Cerebellar nuclear complex (tissue), 1 donor: ENCODE measurements around the gene CLEC20A.

Experiments
- DNase-seq, 2 experiments: peaks; one replicate each; lab custom pipeline; 2025; lab: John Stamatoyannopoulos, UW

Gene CLEC20A

DNA sequence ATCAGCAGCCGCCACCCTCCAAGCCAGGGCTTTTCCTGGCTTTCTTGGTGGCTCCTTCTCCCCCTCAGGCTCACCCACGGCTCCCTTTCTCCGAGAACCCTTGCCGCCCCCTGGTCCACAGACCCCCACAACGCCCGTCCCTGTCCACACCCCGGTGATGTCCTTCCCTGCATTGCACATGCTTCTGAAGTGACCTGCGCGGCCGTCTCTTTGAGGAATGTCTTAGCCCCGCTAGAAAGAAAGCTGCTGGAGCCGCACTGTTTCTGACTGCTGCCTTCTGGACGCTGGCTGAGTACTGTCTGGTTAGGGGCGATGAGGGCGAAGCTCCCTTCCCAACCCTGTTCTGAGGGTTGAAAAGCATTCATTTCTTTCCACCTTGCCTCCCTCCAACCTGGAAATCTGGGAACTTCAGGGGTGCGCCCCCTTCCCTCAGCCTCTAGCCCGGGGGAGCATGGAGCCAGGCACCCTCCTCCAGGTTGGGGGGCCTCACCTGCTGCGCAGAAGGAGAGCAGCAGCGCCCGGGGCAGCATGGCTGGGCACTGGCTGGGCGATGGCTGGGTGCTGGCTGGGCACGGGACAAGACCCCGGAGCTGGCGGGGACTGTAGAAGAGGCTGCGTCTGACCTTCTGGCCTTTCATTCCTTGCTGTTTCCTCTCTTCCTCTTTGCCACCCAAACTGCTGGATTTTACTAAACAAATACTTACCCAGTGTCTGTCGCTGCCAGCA is at the start of gene CLEC20A:
Gene CLEC20A (minus strand): TSS at position 555 of the 726 bp plus-strand sequence. CDS start 25 bp downstream, at position 530.
- DNase-seq = no peak

DNA sequence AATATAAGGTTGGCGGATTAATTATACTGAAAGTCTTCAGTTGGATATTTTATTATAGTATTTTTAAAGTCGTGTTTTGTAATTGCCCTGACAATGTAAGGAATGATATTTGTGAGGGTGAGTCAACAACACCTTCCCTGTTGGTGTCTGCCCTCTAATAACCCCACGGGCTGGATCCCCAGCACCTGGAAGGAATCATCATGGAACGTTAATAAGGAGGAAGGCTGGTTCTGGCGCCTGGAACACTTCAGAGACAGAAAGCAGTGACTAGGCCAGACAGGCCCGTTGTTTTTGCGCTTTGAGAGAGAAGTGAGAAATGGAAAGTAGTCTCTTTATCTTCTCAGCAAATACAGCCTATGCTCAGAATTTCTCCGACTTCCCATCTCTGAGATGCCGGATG is 47.8 kb upstream of the CLEC20A start:
- DNase-seq = no peak

DNA sequence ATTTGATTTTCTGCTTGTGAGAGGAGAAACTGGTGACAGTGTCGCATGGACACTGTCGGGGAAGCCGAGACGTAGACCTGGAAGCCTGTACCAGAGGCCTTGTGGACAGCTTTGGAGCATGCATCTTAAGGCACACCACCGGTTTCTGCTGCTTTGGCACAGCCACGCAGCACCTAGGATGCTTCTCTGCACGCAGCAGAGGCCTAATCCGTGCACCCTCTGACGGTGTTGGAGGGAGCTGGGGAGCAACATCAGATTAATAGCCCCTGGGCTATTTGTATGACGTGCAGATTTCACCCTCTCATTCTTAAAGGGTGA is 46.5 kb upstream of the CLEC20A start:
- DNase-seq = no peak

DNA sequence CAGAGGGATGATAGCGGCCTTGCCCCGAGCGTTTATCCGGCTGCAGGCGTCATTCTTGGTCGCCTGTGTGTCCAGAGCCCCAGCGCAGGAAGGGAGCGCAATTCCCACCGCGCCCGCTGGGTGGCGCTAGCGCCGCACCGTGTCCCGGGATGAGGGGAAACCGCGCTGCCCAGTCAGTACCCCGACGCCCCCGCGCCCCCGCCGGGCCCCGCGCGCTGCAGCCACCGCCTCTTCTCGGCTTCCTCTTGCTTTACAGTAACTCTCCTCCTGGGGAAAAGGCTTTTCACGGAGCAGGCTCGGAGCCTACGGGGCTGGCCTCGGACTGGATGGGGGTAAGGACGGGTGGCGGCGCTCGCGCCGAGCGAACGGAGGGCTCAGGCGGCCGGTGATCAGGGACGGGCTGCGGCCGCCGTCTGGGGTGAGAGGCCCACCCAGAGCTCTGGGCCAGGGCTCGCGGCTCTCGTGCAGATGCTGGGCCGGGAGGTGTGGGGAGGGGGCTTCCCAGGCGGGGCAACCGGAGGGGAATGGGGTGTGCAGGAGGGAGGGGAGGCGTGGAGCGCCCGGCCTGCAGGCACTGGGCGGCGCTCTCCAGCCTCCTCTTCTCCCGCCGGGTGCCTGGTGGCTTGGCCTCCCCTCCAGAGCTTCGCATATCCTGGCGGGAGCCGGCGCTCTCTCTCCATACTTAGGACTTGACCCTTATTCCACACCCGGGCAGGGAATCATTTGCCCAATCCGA is 46.0 kb upstream of the CLEC20A start:
- DNase-seq = peak in 1 of 2 experiments; percentile 25

DNA sequence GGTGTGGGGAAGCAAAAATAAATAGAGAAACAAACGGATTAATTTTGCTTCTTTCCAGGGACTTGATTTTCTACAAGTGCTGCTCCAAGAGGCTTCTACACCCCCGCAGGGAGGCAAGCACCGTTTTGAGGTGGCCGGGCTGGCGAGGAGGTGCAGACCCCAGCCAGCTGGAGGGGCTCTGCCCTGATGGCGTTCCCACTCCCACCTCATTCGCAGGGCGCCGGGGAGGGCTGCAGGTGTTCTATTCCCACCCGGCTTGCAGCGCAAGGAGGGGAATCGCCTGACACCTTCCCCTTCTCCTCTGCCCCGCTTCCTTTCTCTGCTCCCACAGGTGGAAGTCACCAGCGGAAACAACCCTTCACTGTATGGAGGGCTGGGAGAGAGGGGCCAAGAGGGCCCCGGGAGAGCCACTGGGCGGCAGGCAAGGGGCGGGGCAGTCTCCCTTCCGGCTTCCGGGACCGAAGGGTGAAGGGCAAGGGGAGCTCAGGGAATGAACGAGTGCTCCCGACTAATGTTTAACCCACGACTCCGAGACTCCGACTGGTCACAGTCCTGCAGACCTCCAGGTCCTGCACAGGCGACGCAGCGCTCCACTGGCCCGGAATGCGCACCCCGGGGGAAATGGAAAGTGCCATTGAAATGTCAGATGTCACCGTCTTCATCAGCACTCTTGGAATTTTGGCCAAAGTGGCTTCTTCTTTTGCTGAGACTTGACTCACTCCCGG is 45.2 kb upstream of the CLEC20A start:
- no peak for DNase-seq

DNA sequence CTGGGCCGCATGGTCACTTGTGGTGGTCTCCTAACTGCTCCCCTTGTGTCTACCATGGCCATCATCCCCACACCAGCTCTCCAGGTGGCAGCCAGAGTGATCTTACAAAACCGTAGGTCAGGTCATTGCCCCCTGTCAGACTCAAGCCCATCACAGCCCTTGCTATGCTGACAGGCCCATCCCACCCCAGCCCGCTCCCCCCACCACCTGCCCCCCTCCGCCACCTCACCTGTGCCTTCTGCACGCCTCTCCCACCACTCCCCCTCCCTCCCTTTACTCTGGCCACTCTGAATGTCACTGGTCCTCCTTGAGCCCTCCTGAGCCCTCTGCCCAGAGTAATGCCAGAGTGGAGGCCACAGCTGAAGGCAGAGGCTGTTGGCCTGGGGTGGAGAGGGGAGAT is 44.6 kb upstream of the CLEC20A start:
- DNase-seq = no peak

DNA sequence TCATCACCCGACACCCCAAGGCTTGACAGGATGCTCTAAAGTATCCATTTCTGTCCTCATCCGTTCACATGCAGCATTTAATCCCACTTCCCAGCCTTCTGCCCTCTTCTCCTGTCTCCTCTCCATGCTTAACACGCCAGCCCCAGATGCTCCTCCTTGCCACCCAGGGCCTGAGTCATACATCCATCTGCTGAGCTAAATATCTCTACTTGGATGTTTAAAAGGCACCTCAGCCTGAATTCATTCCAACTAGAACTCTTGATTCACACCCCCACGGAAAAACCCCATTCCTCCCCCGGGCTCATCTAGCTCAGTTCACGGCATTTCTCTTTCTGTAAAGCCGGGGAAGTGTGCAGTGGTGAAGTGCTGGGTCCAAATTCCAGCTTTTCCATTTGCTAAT is 43.9 kb upstream of the CLEC20A start:
- DNase-seq = no peak

DNA sequence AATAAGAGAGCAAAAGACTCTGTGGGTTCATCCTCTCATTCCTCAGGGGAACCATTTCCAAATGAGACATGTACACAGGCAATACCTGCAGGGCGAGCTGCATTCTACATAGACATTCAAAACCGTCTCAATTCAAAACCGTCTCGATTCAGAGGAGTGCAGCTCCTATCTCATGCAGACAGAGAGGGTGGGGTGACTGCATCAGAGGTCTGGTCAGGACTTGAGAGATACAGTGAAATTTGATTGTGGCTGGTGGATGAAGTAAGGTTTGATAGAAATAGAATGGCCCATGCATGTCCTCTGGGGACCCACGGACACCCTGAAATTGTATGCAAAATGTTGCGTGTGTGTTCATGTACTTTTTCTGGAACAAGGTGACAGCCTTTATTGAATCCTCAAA is 43.4 kb upstream of the CLEC20A start:
- no peak for DNase-seq

DNA sequence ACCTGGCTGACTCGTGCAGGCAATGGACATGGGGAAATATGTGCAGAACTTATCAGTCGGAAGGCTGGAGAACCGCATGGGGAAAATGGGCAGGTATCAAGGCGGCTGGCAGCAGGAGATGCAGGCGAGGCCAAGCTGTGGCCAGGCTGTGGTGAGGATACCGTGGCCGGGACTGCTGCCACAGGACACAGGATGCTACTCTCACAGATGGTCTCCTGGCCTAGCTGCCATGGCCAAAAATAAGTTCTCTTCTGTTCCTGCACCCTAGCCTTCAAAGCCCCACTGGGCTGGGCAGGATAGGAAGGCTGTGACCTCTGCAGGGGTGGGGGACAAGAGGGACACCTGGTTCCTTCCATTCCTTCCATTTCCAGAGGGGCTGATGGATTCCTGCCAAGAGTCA is 42.5 kb upstream of the CLEC20A start:
- peak; percentile 53 to 80 for DNase-seq

DNA sequence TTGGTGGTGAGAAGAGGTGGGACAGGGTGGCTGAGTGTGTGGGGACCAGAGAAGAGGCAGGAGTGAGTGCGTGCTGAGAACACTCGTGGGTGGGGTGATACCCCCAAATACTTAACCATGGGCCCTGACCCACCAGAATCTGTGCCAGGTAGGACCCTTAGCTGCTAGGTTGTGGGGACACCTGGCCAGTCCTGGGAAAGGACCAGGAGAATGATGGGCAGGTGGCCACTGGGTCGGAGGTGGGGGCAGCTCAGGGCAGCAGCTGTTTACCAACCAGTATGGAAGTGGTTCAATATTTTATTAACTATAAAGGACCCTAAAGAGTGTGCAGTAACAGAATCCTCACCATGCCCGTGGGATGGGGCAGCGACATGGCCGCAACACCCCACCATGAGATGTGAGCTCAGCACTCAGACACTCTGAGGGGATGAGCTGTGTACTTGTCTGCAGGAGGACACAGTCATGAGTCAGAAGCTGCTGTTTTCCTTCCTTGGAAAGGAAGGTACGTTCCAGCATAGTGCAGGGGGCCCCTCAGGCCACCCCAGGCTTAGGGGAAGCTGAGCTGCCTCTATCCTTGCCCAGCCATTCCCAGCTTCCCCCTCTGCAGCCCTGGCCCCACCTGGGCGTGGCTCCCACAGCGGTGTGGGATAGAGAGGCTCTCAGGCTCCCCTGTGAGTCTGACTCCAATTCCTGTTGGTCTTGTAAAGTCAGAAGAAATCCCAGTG is 41.6 kb upstream of the CLEC20A start:
- DNase-seq = no peak

DNA sequence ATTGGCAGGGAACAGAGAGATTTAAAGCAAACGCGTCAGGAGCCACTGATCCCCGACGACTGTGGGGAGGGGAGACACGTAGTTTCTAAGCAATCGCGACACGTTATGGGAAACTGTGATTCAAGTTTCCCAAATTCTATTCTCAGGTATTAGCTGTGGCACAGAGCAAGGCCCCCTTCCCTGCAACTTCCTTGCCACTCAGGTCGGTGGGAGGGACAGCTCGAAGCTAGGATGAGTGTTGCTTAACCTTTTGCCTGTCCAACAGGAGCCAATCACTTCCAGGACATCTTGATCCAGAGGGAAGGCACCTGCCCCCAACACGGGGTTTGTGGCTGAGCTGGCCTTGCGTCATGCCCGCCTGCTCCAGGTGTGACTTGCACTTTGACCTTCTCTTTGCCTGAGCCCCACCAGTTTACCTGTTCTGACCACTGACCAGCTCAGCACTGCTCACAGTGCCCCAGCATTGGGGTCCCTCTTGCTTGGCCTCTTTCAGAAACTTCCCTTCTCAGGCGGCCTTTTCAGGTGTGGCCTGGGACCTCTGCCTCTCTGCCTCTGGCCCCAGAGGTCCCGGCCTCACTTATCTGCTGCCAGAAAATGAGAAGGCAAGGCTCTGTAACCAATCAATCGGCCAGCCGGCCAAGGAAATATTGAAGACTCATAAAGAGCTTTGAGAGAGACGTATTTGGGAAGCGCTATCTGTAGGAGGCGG is 40.8 kb upstream of the CLEC20A start:
- DNase-seq = no peak

DNA sequence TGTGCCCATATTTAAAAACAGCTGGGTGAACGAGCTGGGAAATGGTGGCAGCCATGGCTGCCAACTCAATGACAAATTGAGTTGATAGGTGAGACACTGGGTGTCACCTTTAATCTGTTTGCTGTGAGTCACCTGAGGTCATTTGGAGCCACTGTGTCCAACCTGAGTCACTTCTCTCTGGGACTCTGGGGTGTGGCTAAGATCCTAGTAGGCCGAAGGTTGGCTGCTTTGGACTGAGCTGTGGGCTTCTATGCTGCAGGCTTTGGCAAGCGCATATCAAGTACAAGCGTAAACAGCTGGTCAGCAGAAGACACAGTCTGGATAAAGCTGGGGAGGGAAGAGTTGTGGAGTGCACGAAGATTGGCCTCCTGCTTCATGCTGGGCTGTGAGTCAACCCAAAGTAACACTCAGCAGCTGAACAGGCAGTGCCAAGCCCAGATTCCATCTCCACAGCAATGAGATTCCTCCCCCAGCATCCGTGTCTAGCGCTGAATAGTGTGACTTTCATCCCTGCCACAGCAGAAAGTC is 40.1 kb upstream of the CLEC20A start:
- no peak for DNase-seq

DNA sequence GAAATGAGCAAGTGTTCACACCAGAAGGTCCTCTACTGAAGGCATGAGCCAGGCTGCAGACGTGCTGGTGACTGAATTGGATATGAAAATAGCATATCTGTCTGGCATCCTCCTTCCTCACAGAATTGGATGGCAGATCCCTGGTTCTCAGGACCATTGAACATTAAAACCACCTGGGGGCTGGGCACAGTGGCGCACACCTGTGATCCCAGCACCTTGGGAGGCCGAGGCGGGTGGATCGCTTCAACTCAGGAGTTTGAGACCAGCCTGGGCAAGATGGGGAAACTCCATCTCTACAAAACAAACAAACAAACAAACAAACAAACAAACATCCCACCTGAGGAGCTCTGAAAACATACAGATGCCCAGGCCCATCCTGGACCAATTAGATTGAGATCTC is 39.6 kb upstream of the CLEC20A start:
- no peak for DNase-seq

DNA sequence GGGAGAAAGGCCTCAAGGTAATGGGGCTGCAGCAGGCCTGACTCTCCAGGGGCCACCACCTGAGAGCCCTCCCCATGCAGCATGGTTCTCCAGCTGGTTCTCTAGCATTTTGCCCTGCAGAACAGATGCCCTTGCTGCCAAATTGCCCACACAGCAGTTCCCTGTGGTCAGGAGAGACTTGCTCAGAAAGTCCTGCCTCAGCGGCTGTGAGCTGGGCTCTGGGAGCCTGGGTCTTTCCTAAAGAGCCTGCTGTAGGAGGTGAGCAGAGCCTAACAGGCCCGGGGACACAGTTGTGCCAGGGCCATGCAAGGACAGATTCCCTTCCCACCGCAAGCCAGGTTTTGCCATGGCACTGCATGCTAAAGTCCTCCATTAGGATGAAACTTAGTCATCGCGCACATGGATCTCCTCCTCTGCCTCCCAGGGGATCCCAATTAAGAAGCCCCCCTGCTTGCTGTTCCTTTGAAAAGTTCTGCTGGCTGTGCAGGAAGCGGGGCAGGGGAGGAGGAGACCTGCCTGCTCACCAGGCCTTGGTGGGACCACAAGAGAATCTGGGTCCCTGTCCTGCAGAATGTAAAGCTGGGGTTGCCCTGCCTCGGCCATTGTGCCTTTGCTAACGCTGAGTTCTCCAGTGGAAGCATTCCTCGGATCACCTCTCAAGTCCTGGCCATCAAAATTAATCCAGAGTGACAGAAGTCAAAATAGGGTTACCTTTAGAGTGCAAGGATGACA is 37.5 kb upstream of the CLEC20A start:
- DNase-seq = no peak

DNA sequence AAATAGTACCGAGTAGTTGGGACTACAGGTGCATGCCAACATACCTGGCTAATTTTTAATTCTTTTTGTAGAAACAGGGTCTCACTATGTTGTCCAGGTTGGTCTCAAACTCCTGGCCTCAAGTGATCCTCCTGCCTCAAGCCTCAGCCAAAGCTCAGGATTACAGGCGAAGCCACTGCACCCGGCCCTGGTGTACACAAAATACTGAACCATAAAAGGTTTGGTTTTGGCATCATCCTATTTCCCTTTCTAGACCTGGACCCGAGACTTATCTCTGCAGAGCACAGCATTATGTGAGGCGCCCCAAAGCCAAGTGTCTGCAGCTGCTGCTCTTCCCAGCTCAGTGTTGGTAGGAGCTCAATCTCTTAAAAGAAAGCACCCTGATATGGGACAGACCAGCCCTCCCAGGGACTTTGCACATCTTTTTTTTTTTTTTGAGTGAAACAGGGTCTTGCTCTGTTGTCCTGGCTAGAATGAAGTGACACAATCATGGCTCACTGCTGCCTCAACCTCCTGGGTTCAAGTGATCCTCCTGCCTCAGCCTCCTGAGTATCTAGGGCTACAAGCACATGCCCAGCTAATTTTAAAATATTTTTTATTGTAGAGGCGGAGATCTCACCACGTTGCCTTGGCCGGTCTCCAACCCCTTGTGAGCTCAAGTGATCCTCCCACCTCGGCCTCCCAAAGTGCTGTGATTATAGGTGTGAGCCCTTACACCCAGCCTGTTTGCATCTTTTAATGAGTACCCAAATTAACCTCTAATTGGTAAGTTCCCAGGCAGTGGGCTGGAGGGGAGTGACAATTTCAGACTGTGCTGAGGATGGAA is 36.6 kb upstream of the CLEC20A start:
- DNase-seq = no peak

DNA sequence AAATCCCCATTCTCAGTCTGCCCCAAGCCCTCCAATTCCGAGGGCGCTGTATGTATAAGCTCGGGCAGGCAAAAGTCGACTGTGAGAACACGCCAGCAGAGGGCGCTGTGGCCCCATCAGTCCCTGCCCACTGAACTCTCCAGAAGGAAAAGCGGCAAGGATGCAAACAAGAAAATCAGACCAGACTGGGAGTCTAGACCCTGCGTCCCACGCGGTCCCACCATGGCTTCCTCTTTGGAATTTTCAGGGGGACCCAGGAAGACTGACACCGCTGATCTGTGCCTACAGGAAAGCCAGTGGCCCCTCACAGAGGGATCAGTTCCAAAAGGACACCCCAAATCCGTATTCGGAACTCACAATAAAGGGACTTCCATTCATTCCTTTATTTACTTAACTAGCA is 35.6 kb upstream of the CLEC20A start:
- DNase-seq = peak in 1 of 2 experiments; percentile 17

DNA sequence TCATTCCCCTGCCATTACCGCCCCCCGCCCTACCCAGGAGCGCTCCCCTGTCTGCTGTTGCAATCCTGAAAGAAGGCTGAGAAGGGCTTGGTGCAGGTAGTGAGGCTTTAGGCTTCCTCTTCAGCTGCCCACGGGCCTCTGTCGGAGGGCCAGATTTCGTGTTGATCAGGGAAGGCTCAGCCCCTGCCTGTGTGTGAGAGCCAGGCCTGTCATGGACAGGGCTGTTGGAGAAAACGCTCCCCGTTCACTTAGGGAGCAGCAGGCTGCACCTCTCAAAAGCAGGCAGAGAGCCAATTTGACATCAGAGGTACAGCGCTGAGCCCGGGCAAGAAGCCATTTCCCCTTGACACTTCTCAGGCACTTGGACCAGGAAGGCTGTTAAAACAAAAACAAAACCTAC is 35.1 kb upstream of the CLEC20A start:
- DNase-seq = no peak

DNA sequence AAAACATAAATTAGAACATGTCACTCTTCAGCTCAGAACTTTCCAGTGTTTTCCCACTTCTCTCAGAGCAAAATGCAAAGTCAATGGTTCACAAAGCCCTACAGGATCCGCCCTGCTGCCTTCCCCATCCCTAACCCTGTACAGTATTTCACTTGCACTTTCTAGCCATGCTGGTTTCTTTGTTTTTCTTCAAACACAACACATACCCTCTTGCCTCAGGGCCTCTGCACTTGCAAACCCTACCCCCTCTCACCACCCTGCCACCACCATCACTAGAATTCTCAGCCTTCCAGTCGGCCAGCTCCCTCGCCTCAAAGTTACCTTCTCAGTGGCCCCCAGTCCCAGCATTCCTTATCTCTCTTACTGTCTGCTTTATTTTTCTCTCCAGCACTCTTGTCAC is 33.7 kb upstream of the CLEC20A start:
- no peak for DNase-seq

DNA sequence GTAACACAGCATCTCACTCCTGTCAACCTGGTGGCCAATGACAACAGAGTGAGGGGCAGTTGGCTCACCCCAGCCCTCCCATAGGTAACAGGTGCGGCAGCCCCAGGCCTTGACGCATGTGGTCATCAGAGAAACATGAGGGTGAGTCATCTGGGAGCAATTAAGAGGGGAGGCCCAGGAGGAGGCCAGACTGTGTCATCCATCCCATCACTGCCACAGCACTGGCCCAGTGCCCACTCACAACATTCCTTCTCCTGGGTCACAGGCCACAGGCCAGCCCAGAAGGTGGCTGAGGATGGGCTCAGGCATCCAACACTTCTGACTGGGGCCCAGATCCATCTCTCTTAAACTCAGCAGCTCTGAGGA is 33.3 kb upstream of the CLEC20A start:
- DNase-seq = no peak
